PC-3 (cell line): ENCODE measurements around the gene MMP14. TPM values are rescaled to one million over a fixed set of nuclear protein-coding genes. Genes with fewer than 3 reads are reported as not detected.

Experiments
- ATAC-seq: fragments of 200-7000 bp; cut with Tn5 transposase; 2 replicates; pipeline ENCODE4 v1.9.1; 2020; ENCODE audit warnings: mild to moderate bottlenecking, moderate library complexity
- BruUV-seq: library from RNA; stranded (reverse); fragments of 400-500 nt; replicated peaks from 2 replicates; lab custom pipeline; 2021; lab: Mats Ljungman, UMichigan
- CTCF ChIA-PET: fragments of 300-600 bp; sonication (Branson Sonifier 250); formaldehyde crosslinking; loops from one replicate; lab custom pipeline; 2022; ENCODE audit warnings: antibody characterized with exemption; lab: Charles Lee
- POLR2A ChIA-PET: fragments of 300-600 bp; sonication (Branson Sonifier 250); formaldehyde crosslinking; loops from one replicate; lab custom pipeline; 2022; ENCODE audit warnings: antibody characterized with exemption; ENCODE audit not compliant: unreplicated experiment; lab: Charles Lee
- DNase-seq: peaks from one replicate; pipeline ENCODE4 v3.0.0-alpha.2; 2015
- H2AFZ ChIP-seq: fragments of 300-600 bp; sonication (generic); 2 replicates; pipeline ENCODE4 v1.6.0; 2016; ENCODE audit warnings: antibody characterized with exemption, low read length
- H3F3A ChIP-seq: fragments of 300-600 bp; sonication (generic); one replicate; pipeline ENCODE4 v1.6.0; 2017; ENCODE audit warnings: antibody characterized with exemption, low read length, control low read depth, mild to moderate bottlenecking; ENCODE audit not compliant: unreplicated experiment
- H3K27ac ChIP-seq: fragments of 300-600 bp; sonication (generic); 2 replicates; pipeline ENCODE4 v1.5.1; 2016; ENCODE audit warnings: mild to moderate bottlenecking, low read length
- H3K27me3 ChIP-seq: fragments of 300-600 bp; sonication (generic); 2 replicates; pipeline ENCODE4 v1.6.1; 2016; ENCODE audit warnings: low read length, mixed read lengths
- H3K36me3 ChIP-seq: fragments of 300-600 bp; sonication (generic); 2 replicates; pipeline ENCODE4 v1.6.1; 2016; ENCODE audit warnings: low read depth, mixed run types, low read length, mixed read lengths
- H3K4me1 ChIP-seq: fragments of 300-600 bp; sonication (generic); 2 replicates; pipeline ENCODE4 v1.5.1; 2016; ENCODE audit warnings: low read length; ENCODE audit not compliant: insufficient read depth
- H3K4me2 ChIP-seq: fragments of 300-600 bp; sonication (generic); 2 replicates; pipeline ENCODE4 v1.6.0; 2016; ENCODE audit warnings: low read length
- H3K4me3 ChIP-seq: fragments of 300-600 bp; sonication (generic); 2 replicates; pipeline ENCODE4 v1.5.1; 2016; ENCODE audit warnings: mild to moderate bottlenecking, low read length, mixed read lengths
- H3K79me2 ChIP-seq: fragments of 300-600 bp; sonication (generic); 2 replicates; pipeline ENCODE4 v1.6.1; 2017; ENCODE audit warnings: low read length, mixed read lengths
- H3K9ac ChIP-seq: fragments of 300-600 bp; sonication (generic); 2 replicates; pipeline ENCODE4 v1.6.0; 2016; ENCODE audit warnings: mild to moderate bottlenecking, low read length
- H3K9me2 ChIP-seq: fragments of 300-600 bp; sonication (generic); replicated peaks from 2 replicates; pipeline ENCODE4 v1.6.1; 2016; ENCODE audit warnings: mixed run types, low read length, mixed read lengths
- H3K9me3 ChIP-seq: fragments of 300-600 bp; sonication (generic); 2 replicates; pipeline ENCODE4 v1.6.1; 2016; ENCODE audit warnings: low read length, mixed read lengths
- H4K20me1 ChIP-seq: fragments of 300-600 bp; sonication (generic); 2 replicates; pipeline ENCODE4 v1.6.1; 2016; ENCODE audit warnings: low read length, mixed read lengths
- EZH2 ChIP-seq: fragments of 300-600 bp; sonication (generic); IDR thresholded peaks from one replicate; pipeline ENCODE4 v1.6.1; 2017; ENCODE audit warnings: antibody characterized with exemption, mild to moderate bottlenecking, low read length; ENCODE audit not compliant: unreplicated experiment
- EZH2phosphoT487 ChIP-seq: fragments of 300-600 bp; sonication (generic); IDR thresholded peaks from 2 replicates; pipeline ENCODE4 v1.6.1; 2018; ENCODE audit warnings: mild to moderate bottlenecking, antibody characterized with exemption, low read length, borderline replicate concordance
- intact Hi-C: fragments of 100-400 bp; cut with micrococcal nuclease; formaldehyde crosslinking; loops from 2 replicates; pipeline ENCODE4 v1.9.0; 2023
- total RNA-seq: library from RNA; depleted of rRNA; stranded (reverse); fragments of >200 nt; gene quantifications from 2 replicates; pipeline ENCODE4 v1.2.3, GENCODE V29; 2014
- TF ChIP-seq, protein P1 (sequence below): fragments of 300-600 bp; sonication (generic); conservative IDR thresholded peaks from 2 replicates; pipeline ENCODE4 v1.5.1; 2017; ENCODE audit warnings: antibody characterized with exemption, low read depth, mild to moderate bottlenecking, low read length

The MMP14 gene
- total RNA-seq, 1 experiment from 2014 or later: 80.4 TPM

DNA sequence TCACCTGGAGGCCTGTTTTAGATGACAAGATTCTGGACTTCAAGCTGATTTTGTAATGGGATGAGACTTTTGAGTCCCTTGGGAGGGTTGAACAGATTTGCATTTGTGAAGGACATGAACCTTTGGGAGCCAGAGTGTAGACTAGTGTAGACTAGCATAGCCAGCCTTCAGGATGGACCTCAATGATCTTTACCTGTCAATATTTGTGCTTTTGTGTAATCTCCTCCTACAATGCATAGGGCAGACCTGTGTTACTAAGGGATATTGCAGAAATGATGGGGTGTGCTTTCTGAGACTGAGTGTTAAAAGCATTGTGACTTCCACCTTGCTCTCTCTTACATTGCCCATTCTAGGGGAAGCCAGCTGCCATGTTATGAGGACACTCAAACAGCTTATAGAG is 25.3 kb downstream of the MMP14 start:
- ChIA-PET POLR2A (no interaction called here), CTCF (no interaction called here)
- intact Hi-C loops: no loop called here
- Histone ChIP-seq H3K9me2 (no peaks in the 10 kb centered on the region), H3K79me2 (no peaks in the 10 kb centered on the region), H3K27me3 (no peaks in the 10 kb centered on the region), H3K4me2 (no peak overlapping the region), H3K27ac (no peak overlapping the region), H2AFZ (no peak overlapping the region), H3K36me3 (no peaks in the 10 kb centered on the region), H3K4me1 (no peaks in the 10 kb centered on the region), H3K4me3 (no peak overlapping the region), H3K9me3 (no peaks in the 10 kb centered on the region), H3K9ac (no peak overlapping the region), H4K20me1 (no peaks in the 10 kb centered on the region), H3F3A (no peaks in the 10 kb centered on the region)
- ATAC-seq (no peak), DNase-seq (no peak)
- TF ChIP-seq EZH2phosphoT487 (no peak), EZH2 (no peak)
- TF ChIP-seq, protein P1, sequence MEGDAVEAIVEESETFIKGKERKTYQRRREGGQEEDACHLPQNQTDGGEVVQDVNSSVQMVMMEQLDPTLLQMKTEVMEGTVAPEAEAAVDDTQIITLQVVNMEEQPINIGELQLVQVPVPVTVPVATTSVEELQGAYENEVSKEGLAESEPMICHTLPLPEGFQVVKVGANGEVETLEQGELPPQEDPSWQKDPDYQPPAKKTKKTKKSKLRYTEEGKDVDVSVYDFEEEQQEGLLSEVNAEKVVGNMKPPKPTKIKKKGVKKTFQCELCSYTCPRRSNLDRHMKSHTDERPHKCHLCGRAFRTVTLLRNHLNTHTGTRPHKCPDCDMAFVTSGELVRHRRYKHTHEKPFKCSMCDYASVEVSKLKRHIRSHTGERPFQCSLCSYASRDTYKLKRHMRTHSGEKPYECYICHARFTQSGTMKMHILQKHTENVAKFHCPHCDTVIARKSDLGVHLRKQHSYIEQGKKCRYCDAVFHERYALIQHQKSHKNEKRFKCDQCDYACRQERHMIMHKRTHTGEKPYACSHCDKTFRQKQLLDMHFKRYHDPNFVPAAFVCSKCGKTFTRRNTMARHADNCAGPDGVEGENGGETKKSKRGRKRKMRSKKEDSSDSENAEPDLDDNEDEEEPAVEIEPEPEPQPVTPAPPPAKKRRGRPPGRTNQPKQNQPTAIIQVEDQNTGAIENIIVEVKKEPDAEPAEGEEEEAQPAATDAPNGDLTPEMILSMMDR: no peak
- BruUV-seq: no TSS peak

DNA sequence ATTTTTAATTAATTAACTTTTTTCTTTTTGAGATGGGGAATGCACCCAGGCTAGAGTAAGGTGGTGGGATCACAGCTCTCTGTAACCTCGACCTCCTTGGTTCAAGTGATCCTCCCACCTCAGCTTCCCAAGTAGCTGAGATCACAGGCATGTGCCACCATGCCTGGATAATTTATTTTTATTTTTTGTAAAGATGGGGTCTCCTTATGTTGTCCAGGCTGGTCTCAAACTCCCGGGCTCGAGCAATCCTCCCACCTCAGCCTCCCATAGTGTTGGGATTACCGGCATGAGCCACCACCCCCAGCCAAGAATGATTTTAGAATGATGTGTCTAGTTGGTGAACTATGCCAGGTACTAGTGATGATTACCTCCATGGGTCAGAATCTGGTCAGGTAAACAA is 28.6 kb downstream of the MMP14 start:
- Histone ChIP-seq H3F3A (no peaks in the 10 kb centered on the region), H3K27ac (no peak overlapping the region), H3K27me3 (no peaks in the 10 kb centered on the region), H3K4me1 (no peaks in the 10 kb centered on the region), H3K4me3 (no peak overlapping the region), H3K79me2 (no peaks in the 10 kb centered on the region), H4K20me1 (no peaks in the 10 kb centered on the region), H3K4me2 (no peak overlapping the region), H3K9me3 (no peaks in the 10 kb centered on the region), H3K36me3 (no peaks in the 10 kb centered on the region), H3K9ac (no peak overlapping the region), H3K9me2 (no peaks in the 10 kb centered on the region), H2AFZ (no peak overlapping the region)
- CTCF ChIA-PET: no interaction called here
- POLR2A ChIA-PET: no interaction called here
- no peak for TF ChIP-seq EZH2
- TF ChIP-seq EZH2phosphoT487: no peak
- TF ChIP-seq, protein P1: no peak
- DNase-seq: no peak
- no peak for ATAC-seq
- no TSS peak for BruUV-seq
- intact Hi-C loops: no loop called here

DNA sequence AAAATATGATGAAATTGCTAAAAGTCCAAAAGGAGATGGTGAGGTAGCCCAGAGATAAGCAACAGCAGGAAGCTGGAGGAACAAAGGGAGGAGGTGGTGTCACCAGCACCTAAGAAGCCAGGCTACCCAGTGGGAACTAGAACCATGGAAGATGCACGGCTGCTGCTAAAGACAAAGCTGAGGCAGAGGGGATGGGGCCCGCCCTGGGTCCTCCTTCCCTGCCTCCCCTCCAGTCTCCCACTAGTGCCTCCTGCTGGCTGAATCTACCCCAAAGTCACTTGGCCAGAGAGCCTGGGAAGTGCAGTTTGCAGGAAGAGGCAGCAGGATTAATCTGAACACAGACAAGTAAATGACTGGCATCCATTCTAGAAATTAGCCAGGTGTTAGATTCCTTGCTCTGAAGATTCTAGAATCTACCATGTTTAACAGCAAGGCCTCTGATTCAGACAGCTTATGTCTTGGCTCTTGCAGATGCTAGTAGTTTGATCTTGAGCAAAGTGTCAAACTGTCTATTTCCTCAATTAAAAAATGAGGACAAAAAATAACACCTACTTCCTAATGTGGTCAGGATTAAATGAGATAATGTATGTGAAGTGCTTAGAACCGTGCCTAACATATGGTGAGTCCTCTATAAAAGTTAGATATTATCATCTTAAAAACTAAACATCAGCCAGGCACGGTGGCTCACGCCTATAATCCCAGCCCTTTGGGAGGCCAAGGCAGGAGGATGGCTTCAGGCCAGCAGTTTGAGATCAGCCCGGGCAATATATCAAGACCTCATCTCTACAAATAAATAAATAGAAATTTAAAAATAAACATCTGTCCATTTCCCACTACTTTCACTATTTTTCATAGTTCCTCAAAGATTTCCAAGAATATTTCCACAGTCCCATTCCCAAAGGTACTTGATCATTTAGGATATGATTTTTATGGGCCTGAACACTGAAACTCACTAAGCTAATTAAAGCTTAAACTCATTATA is 29.3 kb downstream of the MMP14 start:
- Histone ChIP-seq H3K79me2 (no peaks in the 10 kb centered on the region), H3K36me3 (no peaks in the 10 kb centered on the region), H4K20me1 (no peaks in the 10 kb centered on the region), H3K9me2 (no peaks in the 10 kb centered on the region), H2AFZ (no peak overlapping the region), H3K4me2 (no peak overlapping the region), H3K4me1 (peaks cover 5% of the 10 kb centered on the region), H3F3A (peaks cover 3% of the 10 kb centered on the region), H3K27me3 (no peaks in the 10 kb centered on the region), H3K9ac (no peak overlapping the region), H3K27ac (no peak overlapping the region), H3K4me3 (no peak overlapping the region), H3K9me3 (no peaks in the 10 kb centered on the region)
- CTCF ChIA-PET: interaction anchor here (0.6 kb wide), 1 partner anchor 15 kb away, joined by 5 read pairs; no protein-coding TSS in a partner anchor
- intact Hi-C loops: no loop called here
- POLR2A ChIA-PET: no interaction called here
- DNase-seq (no peak), ATAC-seq (no peak)
- BruUV-seq: no TSS peak
- TF ChIP-seq, protein P1: peak; percentile 54
- no peak for TF ChIP-seq EZH2phosphoT487
